Measurements from ENCODE around the gene ANKS6.

The ANKS6 gene

GRCh38 chr9:98778711-98779530 is 17.4 kb downstream of the ANKS6 start:
- H3K4me3 ChIP-seq (ENCODE audit: low read length), result no peak overlapping the region
- DNase-seq (ENCODE audit: low read depth), result peak; percentile 15
- TF ChIP-seq CTCF (IDR thresholded peaks at IDR 0.05; ENCODE audit: insufficient read depth, low read depth, low read length, missing control alignments), result no peak

GRCh38 chr9:98778251-98778650 is 18.1 kb downstream of the ANKS6 start:
- H3K4me3 ChIP-seq (ENCODE audit: low read length), result no peak overlapping the region
- DNase-seq (ENCODE audit: low read depth), result no peak
- TF ChIP-seq CTCF (IDR thresholded peaks at IDR 0.05; ENCODE audit: insufficient read depth, low read depth, low read length, missing control alignments), result no peak

- no peak for TF ChIP-seq CTCF (IDR thresholded peaks at IDR 0.05; ENCODE audit: insufficient read depth, low read depth, low read length, missing control alignments)
- no peak overlapping the region for H3K4me3 ChIP-seq (ENCODE audit: low read length)
- DNase-seq (ENCODE audit: low read depth), result no peak
Measured at GRCh38 chr9:98777618-98778017, 18.7 kb downstream of the ANKS6 start.

GRCh38 chr9:98775831-98776441 is 20.4 kb downstream of the ANKS6 start:
- TF ChIP-seq CTCF (IDR thresholded peaks at IDR 0.05; ENCODE audit: insufficient read depth, low read depth, low read length, missing control alignments), result peak; percentile 70
- DNase-seq (ENCODE audit: low read depth), result peak; percentile 65
- H3K4me3 ChIP-seq (ENCODE audit: low read length), result no peak overlapping the region

GRCh38 chr9:98774746-98775145 is 21.6 kb downstream of the ANKS6 start:
- peak; percentile 59 for TF ChIP-seq CTCF (IDR thresholded peaks at IDR 0.05; ENCODE audit: insufficient read depth, low read depth, low read length, missing control alignments)
- DNase-seq (ENCODE audit: low read depth), result peak; percentile 34
- H3K4me3 ChIP-seq (ENCODE audit: low read length), result no peak overlapping the region

GRCh38 chr9:98773721-98774120 is 22.6 kb downstream of the ANKS6 start:
- DNase-seq (ENCODE audit: low read depth), result no peak
- no peak overlapping the region for H3K4me3 ChIP-seq (ENCODE audit: low read length)
- no peak for TF ChIP-seq CTCF (IDR thresholded peaks at IDR 0.05; ENCODE audit: insufficient read depth, low read depth, low read length, missing control alignments)
